Measurements from ENCODE around the gene NUP210.

GRCh38 chr3:13406190-13406589 lies 13.9 kb downstream of the NUP210 start:
- TF ChIP-seq CTCF (IDR thresholded peaks at IDR 0.05; ENCODE audit: borderline replicate concordance, extremely low read depth, low read length, poor library complexity, severe bottlenecking) (no peak), EZH2 (IDR thresholded peaks at IDR 0.05; ENCODE audit: borderline replicate concordance, low read depth, low read length, severe bottlenecking) (no peak)
